GM18526 (cell line): ENCODE results near the gene DIDO1.

Source experiments
- POLR2A ChIP-seq: IDR thresholded peaks from 3 replicates; pipeline ENCODE4 v1.6.1; 2011; ENCODE audit not compliant: insufficient read length; ENCODE audit errors: extremely low read depth

DIDO1 gene

GRCh38 chr20:62925420-62926228 is 681 bp downstream of the DIDO1 start:
- TF ChIP-seq POLR2A = no peak

- no peak for TF ChIP-seq POLR2A
Observed at GRCh38 chr20:62925076-62925419, 1.3 kb downstream of the DIDO1 start.

GRCh38 chr20:62924442-62925075 is 1.7 kb downstream of the DIDO1 start:
- no peak for TF ChIP-seq POLR2A

GRCh38 chr20:62923669-62924441 is 2.5 kb downstream of the DIDO1 start:
- no peak for TF ChIP-seq POLR2A

GRCh38 chr20:62922451-62922921 is 3.8 kb downstream of the DIDO1 start:
- no peak for TF ChIP-seq POLR2A

GRCh38 chr20:62921119-62921687 is 5.1 kb downstream of the DIDO1 start:
- TF ChIP-seq POLR2A = no peak

- no peak for TF ChIP-seq POLR2A
Observed at GRCh38 chr20:62920039-62920645, 6.2 kb downstream of the DIDO1 start.

GRCh38 chr20:62918831-62919230 is 7.5 kb downstream of the DIDO1 start:
- no peak for TF ChIP-seq POLR2A

- TF ChIP-seq POLR2A = no peak
Observed at GRCh38 chr20:62918147-62918546, 8.2 kb downstream of the DIDO1 start.

- no peak for TF ChIP-seq POLR2A
Observed at GRCh38 chr20:62917720-62918119, 8.6 kb downstream of the DIDO1 start.

GRCh38 chr20:62916703-62917476 is 9.4 kb downstream of the DIDO1 start:
- no peak for TF ChIP-seq POLR2A

- TF ChIP-seq POLR2A = no peak
Observed at GRCh38 chr20:62914970-62915457, 11.3 kb downstream of the DIDO1 start.

- TF ChIP-seq POLR2A = no peak
Observed at GRCh38 chr20:62914436-62914835, 11.9 kb downstream of the DIDO1 start.

- TF ChIP-seq POLR2A = no peak
Observed at GRCh38 chr20:62913043-62913630, 13.2 kb downstream of the DIDO1 start.

GRCh38 chr20:62911701-62912280 is 14.5 kb downstream of the DIDO1 start:
- no peak for TF ChIP-seq POLR2A
